Suprapubic skin (tissue), 4 donors: Measurements from ENCODE around the gene STK32B. TPM values are rescaled to one million over a fixed set of nuclear protein-coding genes. Genes with fewer than 3 reads are reported as not detected.
"Not testable (repeated sequence)": the region's sequence is repeated elsewhere in the genome, so short reads cannot be mapped to it uniquely, and the experiment has no call there.

Source experiments
- DNase-seq, 2 donors: peaks; one replicate each; pipeline ENCODE4 v3.0.0-alpha.2; 2019; ENCODE audit warnings: low spot score in 2 of 2
- H3K27ac ChIP-seq: fragments of 200-600 bp; sonication (generic); one replicate; pipeline ENCODE4 v1.5.1; 2019
- H3K27me3 ChIP-seq: fragments of 200-600 bp; sonication (generic); one replicate; pipeline ENCODE4 v1.5.1; 2019
- H3K36me3 ChIP-seq: fragments of 200-600 bp; sonication (generic); one replicate; pipeline ENCODE4 v1.5.1; 2019
- H3K4me1 ChIP-seq: fragments of 200-600 bp; sonication (generic); one replicate; pipeline ENCODE4 v1.5.1; 2019
- H3K4me3 ChIP-seq: fragments of 200-600 bp; sonication (generic); one replicate; pipeline ENCODE4 v1.5.1; 2019; ENCODE audit warnings: mild to moderate bottlenecking
- H3K9me3 ChIP-seq: fragments of 200-600 bp; sonication (generic); one replicate; pipeline ENCODE4 v1.5.1; 2019
- CTCF ChIP-seq, 2 donors: fragments of 200-600 bp in 1 of 2; fragments of 450-650 bp in 1 of 2; sonication (generic) in 1 of 2; IDR thresholded peaks; one replicate each; pipeline ENCODE4 v1.5.1; 2016 to 2019; ENCODE audit warnings: antibody characterized with exemption in 2 of 2, mild to moderate bottlenecking in 1 of 2, moderate library complexity in 1 of 2
- EP300 ChIP-seq: sonication (generic); formaldehyde crosslinking; IDR thresholded peaks from one replicate; pipeline ENCODE4 v1.6.1; 2017; ENCODE audit warnings: antibody characterized with exemption
- POLR2A ChIP-seq, 2 donors: fragments of 450-650 bp; IDR thresholded peaks; one replicate each; pipeline ENCODE4 v1.6.1; 2017; ENCODE audit warnings: antibody characterized with exemption in 2 of 2, mild to moderate bottlenecking in 2 of 2, moderate library complexity in 2 of 2
- POLR2AphosphoS5 ChIP-seq, 3 donors: sonication (generic); formaldehyde crosslinking; IDR thresholded peaks; one replicate each; pipeline ENCODE4 v1.6.1; 2017; ENCODE audit warnings: antibody characterized with exemption in 3 of 3
- WGBS: methylation state at CpG from one replicate; pipeline ENCODE4 v1.1.5; 2018; 5-methylcytosine and 5-hydroxymethylcytosine counted together
- total RNA-seq, 4 donors: library from RNA; depleted of rRNA; stranded (reverse); fragments of >200 nt; gene quantifications; one replicate each; pipeline ENCODE4 v1.1.0, GENCODE V29; 2016

Gene STK32B
- total RNA-seq, 4 donors from 2014 or later, result 0.76 to 2.2 (median 1.2) TPM

- H3K9me3 ChIP-seq, result no peaks in the 10 kb centered on the region
- no peaks in the 10 kb centered on the region for H3K36me3 ChIP-seq
- WGBS, result 43% methylated on average over 4 of the region's 4 CpGs
- no peaks in the 10 kb centered on the region for H3K27me3 ChIP-seq
- H3K27ac ChIP-seq, result no peak overlapping the region
- DNase-seq, result no peak
- no peak overlapping the region for H3K4me3 ChIP-seq
- no peak for TF ChIP-seq CTCF (IDR thresholded peaks at IDR 0.05)
- TF ChIP-seq EP300, result no peak
- no peak for TF ChIP-seq POLR2AphosphoS5 (IDR thresholded peaks at IDR 0.05)
- no peak for TF ChIP-seq POLR2A (IDR thresholded peaks at IDR 0.05)
- H3K4me1 ChIP-seq, result no peaks in the 10 kb centered on the region
Observed at GRCh38 chr4:5238173-5238572, 186.9 kb downstream of the STK32B start.

GRCh38 chr4:5247061-5247460 lies 195.8 kb downstream of the STK32B start:
- H3K4me1 ChIP-seq, DNase-seq, H3K27me3 ChIP-seq, H3K9me3 ChIP-seq, H3K4me3 ChIP-seq, H3K27ac ChIP-seq, H3K36me3 ChIP-seq: not testable (repeated sequence)
- WGBS, result 93% methylated on average over 5 of the region's 7 CpGs

GRCh38 chr4:5247735-5248134 lies 196.5 kb downstream of the STK32B start:
- Histone ChIP-seq H3K27ac (no peak overlapping the region), H3K4me3 (no peak overlapping the region), H3K9me3 (no peaks in the 10 kb centered on the region), H3K4me1 (no peaks in the 10 kb centered on the region), H3K27me3 (no peaks in the 10 kb centered on the region), H3K36me3 (no peaks in the 10 kb centered on the region)
- TF ChIP-seq EP300 (no peak), CTCF (IDR thresholded peaks at IDR 0.05) (no peak), POLR2AphosphoS5 (IDR thresholded peaks at IDR 0.05) (no peak), POLR2A (IDR thresholded peaks at IDR 0.05) (no peak)
- no peak for DNase-seq
- WGBS, result 83% methylated on average over 1 of the region's 1 CpG

- 72% methylated on average over 2 of the region's 2 CpGs for WGBS
- no peaks in the 10 kb centered on the region for H3K27me3 ChIP-seq
- DNase-seq, result no peak
- H3K36me3 ChIP-seq, result no peaks in the 10 kb centered on the region
- no peaks in the 10 kb centered on the region for H3K9me3 ChIP-seq
- H3K4me1 ChIP-seq, result no peaks in the 10 kb centered on the region
- TF ChIP-seq EP300 (no peak), POLR2A (IDR thresholded peaks at IDR 0.05) (no peak), CTCF (IDR thresholded peaks at IDR 0.05) (no peak), POLR2AphosphoS5 (IDR thresholded peaks at IDR 0.05) (no peak)
- H3K4me3 ChIP-seq, result no peak overlapping the region
- H3K27ac ChIP-seq, result no peak overlapping the region
Observed at GRCh38 chr4:5249727-5250126, 198.4 kb downstream of the STK32B start.

- not testable (repeated sequence) for H3K27me3 ChIP-seq, H3K9me3 ChIP-seq
Observed at GRCh38 chr4:5250536-5250935, 199.3 kb downstream of the STK32B start.

GRCh38 chr4:5256421-5256820 lies 205.1 kb downstream of the STK32B start:
- H3K9me3 ChIP-seq, result no peaks in the 10 kb centered on the region
- H3K4me1 ChIP-seq, result no peaks in the 10 kb centered on the region
- no peaks in the 10 kb centered on the region for H3K27me3 ChIP-seq
- no peak for DNase-seq
- 77% methylated on average over 4 of the region's 4 CpGs for WGBS
- H3K4me3 ChIP-seq, result no peak overlapping the region
- H3K27ac ChIP-seq, result no peak overlapping the region
- TF ChIP-seq POLR2A (IDR thresholded peaks at IDR 0.05) (no peak), EP300 (no peak)
- H3K36me3 ChIP-seq, result no peaks in the 10 kb centered on the region

More at GRCh38 chr4:5250536-5250935, 199.3 kb downstream of the STK32B start:
- H3K36me3 ChIP-seq, DNase-seq, H3K4me1 ChIP-seq, H3K4me3 ChIP-seq, H3K27ac ChIP-seq: not testable (repeated sequence)
- 92% methylated on average over 5 of the region's 5 CpGs for WGBS

- Histone ChIP-seq H3K27ac (no peak overlapping the region), H3K27me3 (no peaks in the 10 kb centered on the region), H3K4me1 (no peaks in the 10 kb centered on the region), H3K36me3 (no peaks in the 10 kb centered on the region), H3K9me3 (no peaks in the 10 kb centered on the region), H3K4me3 (no peak overlapping the region)
- WGBS, result 90% methylated on average over 2 of the region's 2 CpGs
- no peak for TF ChIP-seq EP300
- no peak for TF ChIP-seq POLR2AphosphoS5 (IDR thresholded peaks at IDR 0.05)
- no peak for TF ChIP-seq POLR2A (IDR thresholded peaks at IDR 0.05)
- no peak for TF ChIP-seq CTCF (IDR thresholded peaks at IDR 0.05)
- DNase-seq, result no peak
Observed at GRCh38 chr4:5257086-5257485, 205.8 kb downstream of the STK32B start.
